ENCODE data around the gene PLCH2.

DNA sequence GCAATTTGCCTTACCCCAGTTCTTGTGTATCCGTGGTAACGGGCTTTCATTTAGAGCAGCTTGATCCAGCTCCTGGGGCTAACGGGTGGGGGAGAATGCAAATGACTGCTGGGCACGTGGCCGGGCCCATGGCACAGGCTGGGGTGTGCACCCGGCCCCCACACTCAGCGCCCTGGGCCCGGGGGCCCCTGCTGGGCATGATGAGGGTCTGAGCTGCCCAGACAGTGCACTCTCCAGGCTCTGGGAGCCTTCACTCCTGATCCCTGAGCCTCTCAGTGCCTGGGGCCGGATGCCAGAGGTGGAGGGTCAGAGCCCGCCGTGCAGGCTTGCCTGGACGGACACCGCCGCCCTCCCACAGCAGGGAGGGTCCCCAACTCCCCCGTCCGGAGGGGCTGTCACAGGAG lies 43.6 kb upstream of the PLCH2 start:
- TF ChIP-seq, protein P1, sequence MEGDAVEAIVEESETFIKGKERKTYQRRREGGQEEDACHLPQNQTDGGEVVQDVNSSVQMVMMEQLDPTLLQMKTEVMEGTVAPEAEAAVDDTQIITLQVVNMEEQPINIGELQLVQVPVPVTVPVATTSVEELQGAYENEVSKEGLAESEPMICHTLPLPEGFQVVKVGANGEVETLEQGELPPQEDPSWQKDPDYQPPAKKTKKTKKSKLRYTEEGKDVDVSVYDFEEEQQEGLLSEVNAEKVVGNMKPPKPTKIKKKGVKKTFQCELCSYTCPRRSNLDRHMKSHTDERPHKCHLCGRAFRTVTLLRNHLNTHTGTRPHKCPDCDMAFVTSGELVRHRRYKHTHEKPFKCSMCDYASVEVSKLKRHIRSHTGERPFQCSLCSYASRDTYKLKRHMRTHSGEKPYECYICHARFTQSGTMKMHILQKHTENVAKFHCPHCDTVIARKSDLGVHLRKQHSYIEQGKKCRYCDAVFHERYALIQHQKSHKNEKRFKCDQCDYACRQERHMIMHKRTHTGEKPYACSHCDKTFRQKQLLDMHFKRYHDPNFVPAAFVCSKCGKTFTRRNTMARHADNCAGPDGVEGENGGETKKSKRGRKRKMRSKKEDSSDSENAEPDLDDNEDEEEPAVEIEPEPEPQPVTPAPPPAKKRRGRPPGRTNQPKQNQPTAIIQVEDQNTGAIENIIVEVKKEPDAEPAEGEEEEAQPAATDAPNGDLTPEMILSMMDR (IDR thresholded peaks at IDR 0.05), result no peak
- TF ChIP-seq POLR2A (IDR thresholded peaks at IDR 0.05), result no peak

All from right lobe of liver (tissue), 4 donors.